Sigmoid colon (tissue), 7 donors: ENCODE results near the gene KLF6. TPM values are rescaled to one million over a fixed set of nuclear protein-coding genes. Genes with fewer than 3 reads are reported as not detected.

Source experiments
- DNase-seq: peaks from one replicate; pipeline ENCODE4 v3.0.0-alpha.2; 2019
- H3K27ac ChIP-seq, 4 donors: fragments of 200-600 bp; sonication (generic); one replicate each; pipeline ENCODE4 v1.5.1; 2016 to 2019; ENCODE audit warnings: mild to moderate bottlenecking in 1 of 4
- H3K27me3 ChIP-seq, 3 donors: fragments of 200-600 bp; sonication (generic); one replicate each; pipeline ENCODE4 v1.5.1; 2019; ENCODE audit warnings: mild to moderate bottlenecking in 1 of 3
- H3K36me3 ChIP-seq, 4 donors: fragments of 200-600 bp; sonication (generic); one replicate each; pipeline ENCODE4 v1.5.1; 2016 to 2019
- H3K4me1 ChIP-seq, 4 donors: fragments of 200-600 bp; sonication (generic); one replicate each; pipeline ENCODE4 v1.5.1; 2017 to 2019
- H3K4me3 ChIP-seq, 4 donors: fragments of 200-600 bp; sonication (generic); one replicate each; pipeline ENCODE4 v1.5.1; 2017 to 2019; ENCODE audit warnings: mild to moderate bottlenecking in 2 of 4, moderate library complexity in 1 of 4
- H3K9me3 ChIP-seq, 4 donors: fragments of 200-600 bp in 3 of 4; sonication (generic) in 3 of 4; one replicate each; pipeline versions ENCODE4 v1.5.1 to v1.6.1; 2013 to 2019
- CTCF ChIP-seq, 4 experiments: fragments of 450-650 bp in 3 of 4; fragments of 200-600 bp in 1 of 4; IDR thresholded peaks; one replicate each; pipeline ENCODE4 v1.5.1; 2016 to 2019; ENCODE audit warnings: antibody characterized with exemption in 4 of 4, mild to moderate bottlenecking in 3 of 4, moderate library complexity in 2 of 4
- EP300 ChIP-seq, 4 donors: sonication (generic); formaldehyde crosslinking; IDR thresholded peaks; one replicate each; pipeline ENCODE4 v1.6.1; 2017; ENCODE audit warnings: antibody characterized with exemption in 4 of 4
- POLR2A ChIP-seq, 2 donors: fragments of 450-650 bp; IDR thresholded peaks; one replicate each; pipeline ENCODE4 v1.6.1; 2016; ENCODE audit warnings: antibody characterized with exemption in 2 of 2, mild to moderate bottlenecking in 2 of 2, moderate library complexity in 2 of 2
- POLR2AphosphoS5 ChIP-seq, 4 donors: sonication (generic); formaldehyde crosslinking; IDR thresholded peaks; one replicate each; pipeline ENCODE4 v1.6.1; 2017; ENCODE audit warnings: antibody characterized with exemption in 4 of 4
- WGBS, 2 donors: extraction: QIAGEN DNeasy Blood & Tissue Kit; methylation state at CpG; one replicate each; pipeline ENCODE4 v1.1.7; 2013; 5-methylcytosine and 5-hydroxymethylcytosine counted together
- intact Hi-C: fragments of 100-400 bp; cut with DNase I; formaldehyde crosslinking; loops from one replicate; pipeline ENCODE4 v1.15.1; 2023
- polyA plus RNA-seq, 3 donors: library from polyadenylated mRNA; stranded (reverse); fragments of 200-250 nt; gene quantifications; one replicate each; pipeline ENCODE4 v1.2.3, GENCODE V29; 2013
- total RNA-seq, 4 donors: library from RNA; depleted of rRNA; stranded (reverse); fragments of >200 nt; gene quantifications; one replicate each; pipeline ENCODE4 v1.1.0, GENCODE V29; 2016
- donor health status: healthy with polysubstance abuse.
- donor health status: Bipolar disorder and iron deficiency.
- donor health status: healthy.

Gene KLF6
- total and polyA plus RNA-seq, 7 donors = 50.3 to 137 (median 91.6) TPM

DNA sequence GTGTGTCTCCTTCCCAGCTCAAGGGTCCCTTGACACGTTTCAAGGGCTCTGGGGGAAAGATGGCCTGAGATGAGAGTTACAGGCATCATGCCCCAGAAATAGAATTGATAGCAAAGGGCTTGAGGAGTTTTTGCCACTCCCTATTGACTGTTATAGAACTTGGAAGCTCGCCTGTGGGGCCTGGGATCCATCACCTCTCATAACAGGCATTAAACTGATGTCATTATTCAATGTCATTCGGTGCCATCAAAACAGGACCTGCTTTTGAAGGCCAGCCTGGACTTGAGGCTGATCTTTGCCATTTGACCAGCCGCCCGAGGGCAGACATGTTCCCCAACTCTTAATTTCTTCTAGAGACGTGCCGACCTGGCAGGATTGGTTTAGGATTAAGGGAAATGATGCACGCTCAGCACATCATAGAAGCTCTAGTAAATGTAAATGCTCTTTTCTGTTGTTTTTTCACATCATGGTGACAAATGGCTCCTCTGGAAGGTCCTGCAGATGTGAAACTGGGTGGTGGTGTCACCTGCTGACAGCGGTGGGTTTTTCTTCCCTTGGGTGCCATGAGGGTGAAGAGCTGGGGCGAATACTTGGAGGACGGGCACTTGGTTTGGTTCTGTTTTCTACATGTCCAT lies 16.7 kb upstream of the KLF6 start:
- Histone ChIP-seq H3K4me3 (no peak overlapping the region), H3K9me3 (no peaks in the 10 kb centered on the region), H3K27ac (no peak overlapping the region), H3K36me3 (no peaks in the 10 kb centered on the region), H3K27me3 (no peaks in the 10 kb centered on the region), H3K4me1 (peaks cover 0 to 19% (median 4%) of the 10 kb centered on the region in 4 donors)
- 92 to 97% methylated on average over 11 of the region's 11 CpGs for WGBS, 2 donors
- intact Hi-C loops = no loop called here
- TF ChIP-seq EP300 (IDR thresholded peaks at IDR 0.05) (no peak), POLR2AphosphoS5 (IDR thresholded peaks at IDR 0.05) (no peak), CTCF (IDR thresholded peaks at IDR 0.05) (no peak), POLR2A (IDR thresholded peaks at IDR 0.05) (no peak)
- no peak for DNase-seq

- H3K4me1 ChIP-seq = peaks cover 0 to 18% (median 4%) of the 10 kb centered on the region in 4 donors
- TF ChIP-seq CTCF (IDR thresholded peaks at IDR 0.05) (no peak), POLR2AphosphoS5 (IDR thresholded peaks at IDR 0.05) (no peak), EP300 (IDR thresholded peaks at IDR 0.05) (no peak), POLR2A (IDR thresholded peaks at IDR 0.05) (no peak)
- no peak overlapping the region for H3K27ac ChIP-seq
- intact Hi-C loops = no loop called here
- no peak for DNase-seq
- H3K36me3 ChIP-seq = no peaks in the 10 kb centered on the region
- no peak overlapping the region for H3K4me3 ChIP-seq
- no peaks in the 10 kb centered on the region for H3K27me3 ChIP-seq
- no peaks in the 10 kb centered on the region for H3K9me3 ChIP-seq
- WGBS, 2 donors = 88 to 94% methylated on average over 5 of the region's 5 CpGs
Observed at GRCh38 chr10:3800586-3800985, 15.6 kb upstream of the KLF6 start.

DNA sequence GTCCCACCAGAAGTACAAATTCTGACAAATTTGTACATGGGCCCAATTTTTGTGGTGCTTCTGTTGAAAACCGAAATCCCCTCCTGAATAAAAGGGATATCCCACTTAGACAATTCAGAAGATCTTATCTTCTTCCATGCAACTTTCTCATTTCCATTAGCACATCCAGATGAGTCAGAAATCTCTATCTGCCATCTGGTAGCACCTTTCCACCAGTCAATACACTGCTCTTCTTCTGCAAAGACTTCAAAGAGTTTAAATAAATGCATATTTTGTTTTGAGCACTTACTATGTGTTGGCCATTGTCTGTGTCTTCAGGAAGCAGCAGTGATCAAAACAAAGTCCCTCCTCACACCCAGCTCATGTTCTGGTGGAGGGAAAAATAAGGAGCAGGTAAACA lies 12.7 kb upstream of the KLF6 start:
- no peaks in the 10 kb centered on the region for H3K27me3 ChIP-seq
- H3K4me3 ChIP-seq = no peak overlapping the region
- no peaks in the 10 kb centered on the region for H3K9me3 ChIP-seq
- TF ChIP-seq EP300 (IDR thresholded peaks at IDR 0.05) (no peak), POLR2A (IDR thresholded peaks at IDR 0.05) (no peak), CTCF (IDR thresholded peaks at IDR 0.05) (no peak), POLR2AphosphoS5 (IDR thresholded peaks at IDR 0.05) (no peak)
- 4 to 96% methylated on average over 1 of the region's 1 CpG for WGBS, 2 donors
- DNase-seq = no peak
- no peak overlapping the region for H3K27ac ChIP-seq
- intact Hi-C loops = no loop called here
- peaks cover 0 to 11% (median 4%) of the 10 kb centered on the region in 4 donors for H3K4me1 ChIP-seq
- no peaks in the 10 kb centered on the region for H3K36me3 ChIP-seq

DNA sequence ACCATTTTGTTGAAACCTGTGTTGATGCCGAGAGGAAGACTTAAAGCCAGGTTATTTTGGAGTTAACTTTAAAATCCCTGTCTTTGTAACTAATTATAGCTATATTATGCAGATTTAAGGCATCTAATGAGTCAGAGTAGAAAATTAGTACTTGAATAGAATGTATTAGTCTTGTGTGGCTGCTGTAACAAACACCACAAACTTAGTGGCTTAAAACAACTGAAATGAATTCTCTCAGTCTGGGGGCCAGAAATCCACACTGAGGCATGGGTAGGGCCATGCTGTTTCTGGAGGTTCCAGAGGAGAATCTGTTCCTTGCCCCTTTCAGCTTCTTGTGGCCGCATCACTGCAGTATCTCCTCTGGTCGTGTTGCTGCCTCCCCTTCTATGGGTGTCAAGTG lies 8.5 kb upstream of the KLF6 start:
- Histone ChIP-seq H3K9me3 (no peaks in the 10 kb centered on the region), H3K36me3 (no peaks in the 10 kb centered on the region), H3K27ac (no peak overlapping the region), H3K27me3 (no peaks in the 10 kb centered on the region), H3K4me3 (no peak overlapping the region), H3K4me1 (no peaks in the 10 kb centered on the region)
- intact Hi-C loops = no loop called here
- TF ChIP-seq EP300 (IDR thresholded peaks at IDR 0.05) (no peak), POLR2A (IDR thresholded peaks at IDR 0.05) (no peak), POLR2AphosphoS5 (IDR thresholded peaks at IDR 0.05) (no peak), CTCF (IDR thresholded peaks at IDR 0.05) (no peak)
- DNase-seq = no peak
- 95 to 99% methylated on average over 3 of the region's 3 CpGs for WGBS, 2 donors

GRCh38 chr10:3792710-3793219 lies 7.8 kb upstream of the KLF6 start:
- intact Hi-C loops = no loop called here
- Histone ChIP-seq H3K27me3 (no peaks in the 10 kb centered on the region), H3K9me3 (no peaks in the 10 kb centered on the region), H3K4me3 (no peak overlapping the region), H3K4me1 (no peaks in the 10 kb centered on the region), H3K36me3 (no peaks in the 10 kb centered on the region), H3K27ac (no peak overlapping the region)
- DNase-seq = no peak
- WGBS, 2 donors = 10 to 49% methylated on average over 4 of the region's 4 CpGs
- no peak for TF ChIP-seq POLR2A (IDR thresholded peaks at IDR 0.05)
- TF ChIP-seq POLR2AphosphoS5 (IDR thresholded peaks at IDR 0.05) = no peak
- TF ChIP-seq CTCF (IDR thresholded peaks at IDR 0.05) = no peak
- no peak for TF ChIP-seq EP300 (IDR thresholded peaks at IDR 0.05)
